Fibroblast of mammary gland (primary cell): ENCODE data around the gene SNED1.

ENCODE experiments used
- DNase-seq: peaks from one replicate; pipeline ENCODE4 v3.0.0-alpha.2; 2010; ENCODE audit warnings: low read depth
- H3K4me3 ChIP-seq: 2 replicates; pipeline ENCODE4 v1.5.1; 2011; ENCODE audit warnings: low read depth, mild to moderate bottlenecking, low read length, moderate library complexity; ENCODE audit not compliant: control insufficient read depth
- CTCF ChIP-seq: conservative IDR thresholded peaks from 2 replicates; pipeline ENCODE4 v1.5.1; 2011; ENCODE audit warnings: low read depth, low read length, inconsistent platforms; ENCODE audit not compliant: control insufficient read depth, insufficient read depth

SNED1 gene

GRCh38 chr2:241080405-241081189 lies 82.2 kb downstream of the SNED1 start:
- TF ChIP-seq CTCF, result no peak
- DNase-seq, result no peak
- H3K4me3 ChIP-seq, result no peak overlapping the region

- DNase-seq, result no peak
- TF ChIP-seq CTCF, result no peak
- H3K4me3 ChIP-seq, result no peak overlapping the region
Observed at GRCh38 chr2:241081190-241081642, 82.8 kb downstream of the SNED1 start.

GRCh38 chr2:241081643-241082340 lies 83.4 kb downstream of the SNED1 start:
- H3K4me3 ChIP-seq, result no peak overlapping the region
- no peak for TF ChIP-seq CTCF
- DNase-seq, result no peak

DNA sequence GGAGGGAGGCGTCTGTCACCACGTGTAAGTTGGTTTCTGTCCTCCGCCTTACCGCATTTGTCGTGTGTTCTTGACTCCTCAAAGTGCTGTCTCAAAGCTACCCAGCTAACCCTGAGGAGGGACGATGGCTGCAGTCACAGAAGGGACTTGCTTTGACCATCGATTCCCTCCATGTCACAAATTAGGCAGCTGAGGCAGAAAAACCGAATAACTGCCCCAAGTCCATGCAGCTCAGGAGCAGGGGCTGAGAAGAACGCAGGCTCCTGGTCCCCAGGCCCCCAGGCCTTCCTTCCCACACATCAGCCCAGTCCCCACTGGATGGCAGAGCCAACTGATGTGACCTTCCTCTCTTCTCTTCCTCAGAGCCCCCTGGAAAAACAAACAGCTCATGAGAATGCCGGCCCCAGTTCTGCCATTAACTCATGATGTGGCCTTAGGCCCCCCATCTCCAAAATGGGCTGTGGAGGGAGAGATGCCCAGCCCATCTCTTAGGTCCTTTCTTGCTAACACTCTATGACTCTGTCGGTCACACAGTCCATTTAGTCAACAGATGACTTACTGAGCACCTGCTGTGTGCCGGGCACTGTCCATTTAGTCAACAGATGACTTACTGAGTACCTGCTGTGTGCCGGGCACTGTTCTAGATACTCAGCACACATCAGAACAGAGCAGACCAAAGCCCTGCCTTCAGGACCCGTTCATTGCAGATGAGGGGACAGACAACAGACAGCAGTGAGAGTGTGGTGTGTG lies 84.1 kb downstream of the SNED1 start:
- DNase-seq, result no peak
- H3K4me3 ChIP-seq, result no peak overlapping the region
- TF ChIP-seq CTCF, result no peak

DNA sequence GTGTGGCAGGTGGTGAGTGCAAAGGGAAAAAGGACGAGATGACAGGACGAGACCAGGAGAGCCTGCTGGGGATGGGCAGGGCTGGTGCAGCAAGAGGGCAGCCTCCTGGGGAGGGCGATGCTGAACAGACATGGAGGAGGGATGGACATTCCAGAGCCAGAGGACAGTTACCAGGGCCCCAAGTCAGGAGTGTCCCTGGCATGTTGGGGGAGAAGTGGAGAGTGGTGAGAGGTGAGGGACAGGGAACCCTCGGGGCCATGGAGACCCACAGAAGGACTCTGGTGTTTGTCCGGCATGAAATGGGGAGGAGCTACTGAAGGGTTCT lies 84.6 kb downstream of the SNED1 start:
- TF ChIP-seq CTCF, result no peak

DNA sequence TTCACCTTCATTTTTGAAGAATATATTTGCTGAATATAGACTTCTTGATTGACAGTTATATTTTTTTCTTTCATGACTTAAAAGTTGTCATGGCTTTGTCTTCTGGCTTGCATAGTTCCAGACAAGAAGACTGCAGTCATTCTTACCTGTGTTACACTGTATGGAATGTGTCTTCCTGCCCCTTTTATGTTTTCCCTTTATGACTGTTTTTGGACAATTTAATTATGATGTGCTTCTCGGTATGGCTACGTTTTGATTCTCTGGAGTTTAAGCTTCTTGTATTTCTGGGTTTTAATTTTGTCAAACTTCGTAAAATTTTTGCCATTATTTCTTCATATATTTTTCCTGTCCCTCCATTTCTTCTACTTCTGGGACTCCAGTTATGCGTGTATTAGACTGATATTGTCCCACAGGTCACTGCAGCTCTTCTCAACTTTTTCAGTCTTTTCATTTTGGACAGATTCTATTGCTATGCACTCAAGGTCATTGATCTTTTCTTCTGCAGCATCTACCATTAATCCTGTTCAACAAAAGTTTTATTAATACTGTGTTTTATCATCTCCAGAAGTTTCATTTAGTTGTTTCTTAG lies 86.5 kb downstream of the SNED1 start:
- TF ChIP-seq CTCF, result no peak
- no peak overlapping the region for H3K4me3 ChIP-seq
- DNase-seq, result no peak

More for the DNA sequence above, 84.6 kb downstream of the SNED1 start:
- no peak overlapping the region for H3K4me3 ChIP-seq
- no peak for DNase-seq
